Ammon's horn (tissue), 1 donor: Measurements from ENCODE around the gene SEMA3C.
A peak's percentile ranks its signal among the peaks of the same experiment; 100 is the strongest.

Source experiments
- DNase-seq: peaks from one replicate; pipeline ENCODE4 v3.0.0-alpha.2; 2016; ENCODE audit warnings: low spot score

Gene SEMA3C

DNA sequence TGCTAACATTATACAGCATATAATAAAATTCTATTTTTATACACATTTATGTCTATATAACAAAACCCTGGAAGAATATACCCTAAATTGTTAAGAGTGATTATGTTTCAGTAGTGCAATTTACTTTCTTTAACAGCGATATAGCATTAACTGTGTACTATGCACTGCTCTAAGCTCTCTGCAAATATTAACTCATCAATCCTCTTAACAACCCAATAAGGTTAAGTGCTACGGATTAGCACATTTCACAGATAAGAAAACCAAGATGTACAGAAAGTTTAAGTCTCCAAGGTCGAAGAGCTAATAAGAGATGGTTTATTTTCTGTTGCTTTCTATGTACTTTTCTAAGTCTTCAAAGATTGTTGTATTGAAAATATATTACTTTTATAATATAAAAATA lies 95.8 kb downstream of the SEMA3C start:
- DNase-seq: no peak

DNA sequence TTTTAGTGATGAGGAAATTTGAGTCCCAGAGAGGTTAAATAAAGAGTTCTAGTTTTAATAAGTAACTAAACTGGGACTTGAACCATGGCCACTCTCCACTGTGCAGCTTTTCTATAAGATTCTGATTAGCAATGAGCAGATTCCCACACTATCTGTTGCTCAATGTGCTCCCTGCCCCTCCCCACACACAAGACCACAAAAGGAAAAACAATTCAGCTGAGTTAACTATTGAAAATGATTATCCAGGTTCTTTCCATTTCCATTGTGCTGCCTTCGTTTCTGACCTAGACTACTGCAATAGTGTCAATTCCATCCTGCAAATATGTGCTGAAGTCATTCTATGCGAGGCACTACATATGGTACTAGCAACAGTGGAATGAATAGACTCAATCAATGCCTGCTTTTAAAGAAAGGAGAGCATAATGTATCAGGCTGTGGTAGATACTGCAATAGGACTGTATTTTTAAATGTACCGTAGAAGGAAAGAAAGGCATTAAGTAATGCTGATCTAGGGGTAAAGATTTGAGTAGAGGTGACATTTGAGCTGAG lies 97.0 kb downstream of the SEMA3C start:
- DNase-seq: no peak

DNA sequence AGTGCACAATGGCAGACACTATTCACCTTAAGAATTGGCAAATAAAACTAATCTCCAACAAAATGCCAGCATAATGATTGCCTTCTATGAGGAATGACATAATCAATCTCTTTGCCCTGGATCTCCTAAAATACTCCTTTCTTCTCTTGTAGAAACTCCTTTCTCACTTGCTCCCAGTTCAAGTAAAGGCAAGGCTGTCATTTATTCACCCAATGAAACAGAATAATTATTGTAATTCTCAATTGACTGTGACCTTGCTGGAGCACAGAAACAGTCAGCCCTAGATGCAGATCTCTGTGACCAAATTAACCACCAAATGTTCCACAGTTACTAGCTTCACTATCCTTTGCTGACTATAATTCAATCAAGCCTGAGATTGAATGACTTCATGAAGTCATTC lies 99.3 kb downstream of the SEMA3C start:
- DNase-seq: no peak

DNA sequence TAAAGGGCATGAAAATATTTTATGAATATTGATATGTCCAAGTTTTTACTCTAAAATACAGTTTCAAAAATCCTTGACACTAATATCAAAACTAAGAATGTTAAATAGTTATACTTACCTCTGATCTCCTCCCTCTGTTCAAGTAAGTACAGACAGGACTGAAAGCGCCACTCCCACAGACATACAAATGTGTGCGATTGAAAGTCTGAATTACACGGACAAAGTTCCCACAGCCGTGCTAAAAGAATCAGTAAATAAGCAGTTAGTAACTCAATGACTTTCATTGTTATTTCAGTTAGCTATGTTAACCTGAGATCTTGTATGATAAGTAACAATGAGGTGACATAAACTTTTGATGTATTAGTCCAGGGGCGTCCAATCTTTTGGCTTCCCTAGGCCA lies 100.7 kb downstream of the SEMA3C start:
- no peak for DNase-seq

DNA sequence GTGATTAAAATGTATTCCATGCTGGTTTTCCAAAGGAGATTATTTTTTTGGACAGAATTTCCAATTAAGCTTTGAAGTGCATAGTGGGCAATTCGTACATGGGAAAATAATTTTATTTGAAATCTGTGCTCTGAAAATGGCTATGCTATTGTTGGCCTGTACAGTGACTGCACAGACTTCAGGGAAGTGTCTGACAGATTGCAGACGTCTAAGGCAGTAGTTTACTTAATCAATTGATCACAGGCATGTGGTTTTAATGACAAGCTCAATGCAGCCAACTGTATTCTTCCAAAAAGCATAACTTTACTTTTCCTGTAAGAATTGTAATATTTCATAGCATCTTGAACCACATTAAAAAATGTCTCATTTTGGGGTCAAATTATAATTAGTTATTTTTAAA lies 102.0 kb downstream of the SEMA3C start:
- no peak for DNase-seq

DNA sequence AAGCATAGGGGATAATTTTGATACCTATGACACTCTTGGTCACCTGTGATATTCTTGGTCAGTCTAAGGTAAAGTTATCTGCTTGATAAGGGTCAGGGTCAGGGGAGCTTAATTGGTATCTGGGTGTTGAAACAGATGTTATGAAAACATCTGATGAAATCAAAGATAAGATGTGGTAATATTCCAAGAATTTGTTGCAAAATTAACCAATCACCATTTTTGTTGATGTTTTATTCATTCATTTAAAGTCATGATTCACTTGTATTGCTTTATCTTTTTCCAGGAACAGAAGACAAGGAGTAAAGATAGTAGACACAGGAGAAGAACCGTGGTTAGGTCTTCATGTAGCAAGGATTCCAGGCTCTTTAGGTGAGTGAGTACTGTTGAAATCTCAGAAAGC lies 103.1 kb downstream of the SEMA3C start:
- DNase-seq: no peak

DNA sequence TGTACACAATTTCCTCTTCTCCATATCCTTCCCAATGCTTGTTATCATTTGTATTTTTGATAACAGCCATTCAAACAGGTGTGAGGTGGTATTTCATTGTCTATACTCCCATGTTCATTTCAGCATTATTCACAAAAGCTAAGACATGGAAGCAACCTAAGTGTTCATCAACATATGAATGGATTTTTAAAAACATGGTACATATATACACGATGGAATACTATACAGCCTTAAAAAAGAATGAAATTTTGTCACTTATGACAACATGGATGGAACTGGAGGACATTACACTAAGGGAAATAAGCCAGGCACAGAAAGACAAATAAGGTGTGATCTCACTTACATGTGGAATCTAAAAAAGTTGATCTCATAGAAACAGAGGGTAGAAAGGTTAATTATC lies 109.3 kb downstream of the SEMA3C start:
- DNase-seq: no peak

DNA sequence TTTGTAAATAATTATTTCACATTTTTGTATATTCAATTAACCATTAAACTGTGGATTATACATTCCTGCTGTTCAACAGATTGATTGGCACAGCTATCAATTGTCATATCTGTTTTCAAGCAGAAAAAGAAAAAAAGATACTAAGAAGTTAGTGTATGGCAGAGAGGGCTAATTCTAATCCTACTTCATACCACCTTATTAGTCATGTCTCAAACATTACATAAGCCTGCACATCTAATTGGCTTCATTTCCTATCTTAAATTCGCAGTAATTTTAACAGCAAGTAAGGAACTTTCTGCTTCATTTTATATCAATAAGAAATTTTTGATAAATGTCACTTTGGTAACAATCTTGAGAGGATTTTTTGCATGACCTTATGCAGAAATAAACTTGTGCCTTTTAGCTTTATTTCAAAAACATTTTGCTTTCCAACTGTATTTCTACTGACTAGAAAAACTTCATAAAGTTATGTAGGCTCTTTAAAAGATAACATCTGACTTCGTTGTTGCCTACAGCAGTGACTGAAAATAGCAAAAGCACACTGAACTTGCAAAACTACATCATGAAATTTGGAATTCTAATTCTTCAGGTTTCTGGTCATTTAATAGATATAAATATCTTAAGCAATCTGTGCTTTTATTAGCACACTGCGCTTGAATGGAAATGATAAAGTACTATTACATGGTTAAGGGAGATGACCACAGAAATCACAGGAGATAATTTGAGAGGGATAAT lies 111.5 kb downstream of the SEMA3C start:
- no peak for DNase-seq

DNA sequence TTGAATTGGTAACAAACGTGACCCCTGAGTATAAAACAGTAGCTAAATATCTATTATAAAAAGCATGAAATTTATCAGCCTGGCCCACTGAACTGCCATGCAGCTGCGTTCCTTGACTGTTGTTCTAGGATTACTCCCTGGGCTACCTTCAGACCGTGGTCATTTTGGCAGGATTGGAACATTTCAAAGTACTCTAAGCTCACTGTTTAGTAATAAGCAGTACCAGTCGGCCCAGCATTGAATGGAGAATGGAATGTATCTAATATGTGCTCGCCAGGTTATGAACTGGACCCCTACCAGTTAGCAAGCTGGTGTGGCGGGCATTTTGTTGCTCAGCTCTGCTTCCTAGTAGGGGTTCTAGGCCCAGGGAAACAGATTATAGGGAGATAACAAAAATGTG lies 112.2 kb downstream of the SEMA3C start:
- no peak for DNase-seq

DNA sequence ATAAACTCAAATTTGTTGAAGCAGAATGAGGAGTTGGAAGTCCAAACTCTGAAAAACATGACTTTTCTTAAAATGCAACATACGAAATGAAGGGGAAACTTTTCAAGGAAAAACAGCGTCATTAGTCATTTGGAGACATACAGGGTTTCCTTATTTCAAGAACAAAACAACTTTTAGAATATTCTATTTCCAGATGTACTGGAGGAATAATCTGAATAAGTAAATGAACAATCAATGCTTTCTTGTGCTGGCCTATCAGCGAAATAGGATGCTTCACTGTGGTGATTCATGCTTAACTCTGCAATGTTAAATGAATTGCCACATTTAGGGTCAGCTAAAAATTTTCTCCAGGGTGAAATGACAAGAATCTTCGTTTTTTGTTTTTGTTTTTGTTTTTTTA lies 114.3 kb downstream of the SEMA3C start:
- no peak for DNase-seq

DNA sequence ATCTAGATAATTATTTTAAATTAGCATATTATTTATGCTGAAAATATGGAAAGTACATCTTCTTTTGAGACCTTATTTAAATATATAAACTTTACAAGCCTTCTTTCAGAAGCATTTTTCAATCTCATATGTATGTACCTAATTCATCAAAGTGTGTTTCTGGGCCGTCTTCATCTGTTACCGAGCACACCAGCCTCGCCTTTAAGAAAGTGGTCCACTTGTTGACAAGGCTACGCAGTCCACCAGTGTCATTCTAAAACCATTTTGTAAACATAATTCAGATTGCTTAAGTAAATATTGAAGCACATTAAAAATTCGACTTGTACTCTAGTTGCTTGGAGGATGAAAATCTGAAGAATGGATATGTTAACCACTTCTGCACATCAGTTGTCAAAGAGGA lies 116.3 kb downstream of the SEMA3C start:
- DNase-seq: no peak

DNA sequence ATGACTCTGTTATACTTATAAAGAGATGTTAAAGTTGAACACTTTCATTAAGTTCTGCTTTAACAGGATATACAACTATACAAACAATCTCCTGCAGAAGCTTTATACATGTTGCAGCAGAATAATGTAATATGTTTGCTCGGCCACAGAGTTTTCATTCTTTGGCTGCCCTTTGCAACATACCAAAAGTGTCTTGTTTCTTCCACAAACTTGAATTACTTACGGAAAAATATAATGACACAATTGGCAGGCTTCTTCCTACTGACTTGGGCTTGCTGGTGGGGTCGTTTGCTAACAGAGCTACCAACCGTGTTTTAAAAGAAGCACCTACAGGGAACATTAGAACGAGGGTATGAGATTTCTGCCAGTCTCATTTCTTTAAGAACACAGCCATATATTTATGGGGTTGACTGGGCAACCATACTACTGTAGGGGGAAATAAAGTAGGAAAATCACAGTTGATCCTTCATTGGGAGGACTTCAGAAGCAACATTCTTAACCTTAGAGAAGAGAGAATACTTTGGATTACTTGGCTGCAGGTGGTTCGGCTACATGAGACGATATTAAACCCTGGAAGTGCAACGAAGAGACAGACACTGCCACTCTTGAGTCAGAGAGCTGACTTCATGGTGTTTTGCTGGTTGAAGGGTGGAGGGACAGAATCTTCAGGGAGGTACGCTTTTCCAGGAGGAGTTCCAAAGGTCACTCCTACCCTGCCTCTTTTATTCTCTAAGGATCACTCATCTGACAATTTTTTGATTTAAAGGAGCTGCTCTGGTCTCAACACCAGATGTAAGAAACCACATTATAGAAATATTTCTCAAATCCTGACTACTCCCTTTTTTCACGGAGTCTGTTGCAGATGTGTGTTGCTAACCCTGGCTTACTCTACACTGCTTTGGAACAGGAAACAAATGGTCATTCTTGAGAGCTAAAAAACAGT lies 123.9 kb downstream of the SEMA3C start:
- DNase-seq: no peak

DNA sequence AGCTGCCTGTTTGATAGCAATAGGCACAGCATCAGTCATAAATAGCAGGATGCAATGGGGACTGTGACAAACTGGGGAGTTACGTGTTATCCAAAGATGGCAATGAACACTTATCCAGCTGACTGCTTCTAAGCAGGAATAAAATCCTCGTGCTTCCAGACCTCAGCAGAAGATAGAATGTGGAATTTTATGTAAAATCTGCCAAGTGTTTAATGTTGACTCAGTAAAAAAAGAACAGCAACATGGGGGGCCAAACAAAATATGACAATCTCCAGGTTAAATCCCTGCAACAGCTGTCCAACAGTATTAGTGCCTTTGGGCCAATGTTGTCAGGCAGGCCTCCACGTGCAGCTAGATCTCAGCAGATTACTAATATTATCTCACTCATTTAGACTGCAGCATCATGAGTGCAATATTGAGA lies 127.3 kb downstream of the SEMA3C start:
- peak; percentile 22 for DNase-seq

DNA sequence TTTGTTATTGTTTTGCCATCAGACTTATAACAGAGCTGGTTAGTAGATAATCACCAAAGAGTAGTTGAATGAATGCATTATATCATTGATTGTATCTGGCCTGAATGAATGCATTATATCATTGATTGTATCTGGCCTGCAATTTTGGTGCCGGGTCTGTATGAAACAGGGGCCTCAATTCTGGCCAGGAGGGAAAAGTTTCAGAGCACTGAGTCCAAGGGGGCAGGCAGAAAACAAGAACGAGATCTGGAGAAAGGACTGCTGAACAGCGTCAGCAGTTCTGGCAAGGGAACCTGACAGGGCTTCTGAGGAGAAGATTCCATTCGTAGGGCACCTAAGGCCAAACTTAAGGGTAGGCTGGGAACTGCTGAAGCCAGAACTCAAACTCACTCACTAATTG lies 128.0 kb downstream of the SEMA3C start:
- DNase-seq: no peak

DNA sequence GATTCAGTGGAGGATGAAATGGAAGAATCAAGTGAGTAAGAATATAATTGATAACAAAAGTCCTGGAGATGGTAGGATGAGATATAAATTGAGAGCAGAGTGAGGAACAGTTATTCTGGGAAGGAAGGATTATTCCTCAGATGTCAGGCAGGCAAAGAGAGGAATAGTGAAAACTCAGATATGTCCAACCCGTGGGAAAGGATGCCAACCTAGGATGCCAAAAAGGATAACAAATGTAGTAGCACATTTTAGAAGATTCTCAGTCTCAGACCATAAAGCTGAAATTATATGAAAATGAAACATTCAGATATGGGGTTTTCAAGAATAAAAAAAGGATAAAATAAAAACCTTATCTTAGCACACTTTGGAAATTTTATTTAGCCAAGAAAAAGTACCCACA lies 131.1 kb downstream of the SEMA3C start:
- DNase-seq: no peak

DNA sequence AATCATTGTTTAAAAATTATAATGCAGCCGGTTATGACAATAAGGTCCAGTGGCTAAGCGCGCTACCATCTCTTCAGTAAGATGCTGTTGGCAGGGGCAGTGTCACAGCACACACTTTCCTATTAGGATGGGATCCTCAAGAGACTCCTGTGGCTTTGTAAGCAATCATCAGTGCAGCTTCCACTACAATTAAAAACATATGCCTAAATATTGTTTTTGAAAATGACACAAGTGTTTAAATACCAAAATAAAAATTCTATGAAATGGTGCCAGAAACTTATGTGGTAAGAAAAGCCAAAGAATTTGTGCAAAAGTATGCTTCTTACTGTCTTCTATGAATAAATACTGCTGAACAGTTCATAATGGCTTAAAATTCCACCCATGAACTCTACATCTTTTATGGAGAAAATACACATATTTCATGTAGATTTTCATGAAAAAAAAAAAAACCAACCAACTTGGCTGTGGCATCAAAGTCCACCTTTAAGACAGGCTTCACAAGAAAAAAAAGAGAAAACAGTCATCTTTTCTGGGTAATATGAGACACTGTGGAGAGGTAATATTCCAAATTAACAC lies 132.8 kb downstream of the SEMA3C start:
- DNase-seq: no peak

DNA sequence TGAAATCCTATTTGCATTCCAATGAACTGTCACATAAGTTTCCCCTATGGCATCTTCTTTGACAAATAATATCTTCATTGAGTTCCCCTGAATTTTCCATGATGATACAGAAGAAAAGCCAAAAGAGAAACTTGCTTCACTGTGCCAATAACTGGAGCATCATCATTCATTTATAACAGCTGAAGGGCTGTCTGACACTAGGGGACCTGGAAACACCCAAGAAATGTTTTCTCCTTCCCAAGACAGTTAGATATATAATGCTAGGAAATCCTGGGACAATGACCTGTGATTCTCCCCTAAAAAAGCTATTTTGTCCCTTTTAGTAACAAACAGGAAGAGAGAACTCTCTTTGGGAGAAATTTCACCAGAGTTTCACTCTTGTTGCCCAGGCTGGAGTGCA lies 133.6 kb downstream of the SEMA3C start:
- DNase-seq: no peak

DNA sequence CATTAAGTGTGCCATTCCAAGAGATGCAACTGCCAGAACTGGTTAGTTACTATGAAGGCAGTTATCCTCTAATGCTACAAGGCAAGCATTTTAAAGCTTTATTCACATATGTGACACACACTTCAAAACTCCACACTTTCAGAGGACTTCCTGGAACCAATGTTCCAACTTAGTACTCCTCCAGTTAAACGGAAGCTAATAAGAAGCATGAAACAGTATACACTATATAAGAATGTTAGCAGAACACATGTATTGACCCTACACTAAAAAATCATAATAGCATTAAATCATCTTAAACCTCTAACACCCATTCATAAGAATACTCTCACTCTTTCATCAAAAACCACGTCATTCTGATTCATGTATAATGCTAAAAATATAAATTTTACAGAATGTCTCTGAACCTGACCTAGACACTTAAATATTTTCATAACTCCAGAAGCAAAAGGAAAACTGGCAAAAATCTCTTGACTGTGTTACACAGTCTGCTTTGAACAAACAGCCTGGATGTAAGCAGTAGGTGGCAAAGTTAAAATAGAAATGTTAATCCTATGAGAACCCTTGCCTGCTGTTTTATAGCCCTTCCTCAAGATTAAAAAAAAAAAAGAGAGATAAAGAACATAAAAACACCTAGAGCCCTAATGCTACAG lies 135.0 kb downstream of the SEMA3C start:
- DNase-seq: no peak

DNA sequence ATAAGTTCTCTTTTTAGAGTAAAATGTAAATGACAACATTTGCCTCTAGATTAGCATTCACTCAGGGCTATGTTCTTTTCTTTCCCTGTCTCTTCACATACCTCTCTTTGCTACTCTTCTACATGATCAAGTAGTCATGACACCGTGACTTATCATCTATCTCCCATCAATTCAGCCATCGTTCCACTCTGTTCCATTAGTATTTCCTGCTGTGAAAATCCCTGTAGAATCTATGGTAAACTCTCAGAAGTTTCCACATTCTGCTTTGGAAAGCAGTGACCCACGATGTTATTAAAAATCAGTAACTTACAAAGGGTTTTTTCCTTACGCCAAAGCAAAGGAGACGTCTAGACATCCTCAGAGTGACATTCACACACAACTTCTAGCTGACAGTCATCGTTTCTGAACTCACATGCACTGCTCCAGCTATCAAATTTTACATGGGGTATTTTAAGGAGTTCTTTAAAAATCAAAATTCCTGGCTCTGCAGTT lies 135.6 kb downstream of the SEMA3C start:
- no peak for DNase-seq

DNA sequence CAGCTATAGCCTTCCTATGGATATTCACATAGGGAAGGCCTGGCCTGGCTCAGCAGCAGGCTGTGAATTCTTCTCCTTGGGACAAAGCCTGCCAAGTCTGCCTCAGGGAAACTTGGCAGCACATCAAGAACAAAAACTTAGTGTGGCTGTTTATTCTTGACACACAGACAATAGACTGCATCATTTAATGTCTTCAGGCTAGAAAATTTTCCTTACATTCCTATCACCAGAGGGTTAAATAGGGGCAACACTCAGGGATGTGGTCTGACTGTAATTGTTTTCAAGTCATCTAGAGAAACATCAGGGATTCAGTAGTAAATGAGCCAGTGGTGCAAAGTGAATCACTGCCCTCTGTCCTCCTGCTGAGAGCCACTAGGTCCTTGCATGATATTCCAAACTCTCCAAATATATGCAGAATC lies 137.3 kb downstream of the SEMA3C start:
- DNase-seq: peak; percentile 36

DNA sequence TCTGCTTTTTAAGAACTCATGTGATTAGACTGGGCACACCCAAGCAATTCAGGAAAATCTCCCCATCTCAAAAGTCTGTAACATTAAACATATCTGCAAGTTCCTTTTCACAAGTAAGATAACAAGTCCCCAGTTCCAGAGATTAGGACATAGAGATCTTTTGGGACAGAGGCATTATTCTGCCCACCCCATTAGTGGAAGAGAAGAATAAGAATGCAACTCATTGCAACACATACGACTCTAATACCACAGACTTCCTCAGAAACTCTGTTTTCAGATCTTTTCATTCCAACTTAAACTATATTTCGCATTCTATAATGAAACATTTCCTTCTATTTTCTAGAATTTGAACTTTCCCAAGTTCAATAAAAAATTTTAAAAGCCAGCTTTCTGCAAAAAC lies 137.7 kb downstream of the SEMA3C start:
- DNase-seq: no peak

DNA sequence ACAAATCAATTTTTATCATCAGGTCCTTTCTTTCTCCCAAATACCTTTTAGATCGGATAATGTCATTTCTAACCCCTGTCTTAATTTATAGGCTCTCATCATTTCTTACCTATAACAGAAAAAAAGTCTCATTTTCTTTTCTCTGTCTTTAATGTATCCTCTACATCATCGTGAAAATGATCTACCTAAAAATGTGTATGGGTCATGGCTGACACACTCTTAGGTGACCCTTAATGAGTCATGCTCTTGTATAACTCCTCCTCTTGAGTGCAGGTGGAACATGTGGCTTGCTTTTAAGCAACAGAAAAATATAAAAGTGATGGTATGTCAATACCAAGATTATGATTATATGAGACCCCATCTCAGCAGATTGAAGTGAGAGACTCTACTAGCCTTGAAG lies 139.4 kb downstream of the SEMA3C start:
- DNase-seq: no peak
